GM21381 (cell line): Measurements from ENCODE around the gene BCL2L1.
A peak's percentile ranks its signal among the peaks of the same experiment; 100 is the strongest.

ENCODE experiments used
- ATAC-seq: cut with Tn5 transposase; IDR thresholded peaks from one replicate; pipeline ENCODE4 v1.9.1; 2021; ENCODE audit warnings: mild to moderate bottlenecking, moderate library complexity; ENCODE audit not compliant: unreplicated experiment

BCL2L1 gene

GRCh38 chr20:31694842-31695593 lies 27.6 kb downstream of the BCL2L1 start:
- no peak for ATAC-seq

GRCh38 chr20:31693987-31694661 lies 28.5 kb downstream of the BCL2L1 start:
- no peak for ATAC-seq

- no peak for ATAC-seq
Measured at GRCh38 chr20:31693402-31693801, 29.3 kb downstream of the BCL2L1 start.

- ATAC-seq = peak; percentile 63
Measured at GRCh38 chr20:31691646-31692275, 30.9 kb downstream of the BCL2L1 start.

GRCh38 chr20:31690124-31690666 lies 32.5 kb downstream of the BCL2L1 start:
- ATAC-seq = no peak

GRCh38 chr20:31689141-31689540 lies 33.5 kb downstream of the BCL2L1 start:
- ATAC-seq = no peak

GRCh38 chr20:31687777-31688176 lies 34.9 kb downstream of the BCL2L1 start:
- no peak for ATAC-seq

- ATAC-seq = no peak
Measured at GRCh38 chr20:31685853-31686643, 36.6 kb downstream of the BCL2L1 start.

GRCh38 chr20:31684153-31685015 lies 38.3 kb downstream of the BCL2L1 start:
- ATAC-seq = no peak

- ATAC-seq = no peak
Measured at GRCh38 chr20:31682927-31683326, 39.7 kb downstream of the BCL2L1 start.

GRCh38 chr20:31682352-31682751 lies 40.3 kb downstream of the BCL2L1 start:
- ATAC-seq = no peak

- ATAC-seq = no peak
Measured at GRCh38 chr20:31681769-31682168, 40.9 kb downstream of the BCL2L1 start.

- no peak for ATAC-seq
Measured at GRCh38 chr20:31681128-31681727, 41.4 kb downstream of the BCL2L1 start.

- ATAC-seq = no peak
Measured at GRCh38 chr20:31680286-31681127, 42.2 kb downstream of the BCL2L1 start.

- no peak for ATAC-seq
Measured at GRCh38 chr20:31679357-31680285, 43.0 kb downstream of the BCL2L1 start.

- no peak for ATAC-seq
Measured at GRCh38 chr20:31678389-31679356, 44.0 kb downstream of the BCL2L1 start.
